HG03575 (cell line): ENCODE results near the gene MCEE.
A peak's percentile ranks its signal among the peaks of the same experiment; 100 is the strongest.
"Not testable (repeated sequence)": the region's sequence is repeated elsewhere in the genome, so short reads cannot be mapped to it uniquely, and the experiment has no call there.

Source experiments
- ATAC-seq: cut with Tn5 transposase; IDR thresholded peaks from one replicate; pipeline ENCODE4 v1.9.1; 2021; ENCODE audit not compliant: unreplicated experiment, insufficient number of reproducible peaks, low FRiP score; ENCODE audit errors: extremely low read depth

Gene MCEE

DNA sequence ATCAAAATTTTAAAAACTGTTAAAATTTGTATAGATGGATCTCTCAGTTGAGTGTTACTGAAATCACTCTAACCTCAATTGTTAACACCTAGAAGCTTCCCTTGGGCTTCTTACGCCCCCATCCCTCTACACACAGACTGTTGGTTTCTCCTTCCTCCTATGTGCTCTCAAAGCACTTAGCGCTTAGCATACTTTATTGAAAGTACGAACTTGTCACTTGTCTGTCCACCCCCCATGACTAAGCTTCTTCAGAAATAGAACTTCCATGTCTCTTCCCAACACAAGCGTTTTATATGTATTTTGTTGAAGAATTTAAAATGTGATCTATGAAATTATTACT, 846 bp upstream of the MCEE start:
- ATAC-seq = no peak

- ATAC-seq = peak; percentile 35
These were observed 202 bp downstream of the MCEE start for GRCh38 chr2:71129902-71130151.

- ATAC-seq = no peak
These were observed 721 bp downstream of the MCEE start for GRCh38 chr2:71129114-71129901.

- no peak for ATAC-seq
These were observed 3.1 kb downstream of the MCEE start for GRCh38 chr2:71126957-71127356.

DNA sequence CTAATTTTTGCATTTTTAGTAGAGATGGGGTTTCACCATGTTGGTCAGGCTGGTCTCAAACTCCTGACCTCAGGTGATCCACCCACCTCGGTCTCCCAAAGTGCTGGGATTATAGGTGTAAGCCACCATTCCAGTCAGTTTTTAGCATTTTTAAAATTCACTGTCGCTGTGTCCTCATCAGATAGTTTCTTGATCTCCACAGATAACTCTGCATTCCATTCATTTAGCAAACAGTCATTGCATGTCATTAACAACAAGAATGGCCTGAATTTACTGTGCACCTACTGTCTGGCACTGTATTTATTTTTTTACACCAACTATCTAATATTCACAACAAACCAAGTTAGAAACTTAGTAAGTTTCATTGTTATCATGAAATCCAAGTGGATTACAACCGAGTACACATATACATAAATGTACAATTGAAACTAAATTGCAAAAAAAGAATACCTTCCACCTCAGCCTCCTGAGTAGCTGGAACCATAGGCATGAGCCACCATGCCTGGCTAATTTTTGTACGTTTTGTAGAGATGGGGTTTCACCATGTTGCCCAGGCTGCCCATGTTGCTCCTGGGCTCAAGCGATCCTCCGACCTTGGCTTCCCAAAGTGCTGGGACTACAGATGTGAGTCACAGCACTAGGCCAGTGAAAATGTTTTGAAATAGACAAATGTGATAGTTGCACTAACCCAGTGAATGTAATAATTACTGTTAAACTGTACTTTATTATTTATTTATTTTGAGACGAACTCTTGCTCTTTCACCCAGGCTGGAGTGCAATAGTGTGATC, 4.3 kb downstream of the MCEE start:
- ATAC-seq = no peak

- ATAC-seq = no peak
These were observed 7.4 kb downstream of the MCEE start for GRCh38 chr2:71122387-71123298.

DNA sequence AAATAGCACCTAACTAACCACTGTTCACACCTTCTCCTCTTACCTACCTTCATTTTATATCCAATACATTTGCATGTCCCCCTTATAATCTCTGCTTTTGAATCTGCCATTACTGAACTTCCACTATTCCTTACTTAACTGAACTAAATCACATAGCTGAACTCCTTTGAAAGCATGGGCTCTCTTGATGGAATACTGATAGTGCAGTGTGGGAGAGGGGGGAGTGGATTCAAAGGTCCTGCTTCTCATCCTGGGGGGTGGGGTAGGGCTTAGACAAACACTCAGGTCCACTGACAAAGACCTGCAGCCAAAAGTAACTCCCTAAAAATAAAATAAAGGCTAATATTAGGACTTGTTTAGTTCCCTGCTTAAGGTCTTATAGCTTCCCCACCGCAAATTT, 8.6 kb downstream of the MCEE start:
- no peak for ATAC-seq

GRCh38 chr2:71120195-71120594, 9.8 kb downstream of the MCEE start:
- no peak for ATAC-seq

- ATAC-seq = no peak
These were observed 13.0 kb downstream of the MCEE start for GRCh38 chr2:71117063-71117462.

- no peak for ATAC-seq
These were observed 16.2 kb downstream of the MCEE start for GRCh38 chr2:71113843-71114242.

- ATAC-seq = no peak
These were observed 21.9 kb downstream of the MCEE start for GRCh38 chr2:71108091-71108490.

- not testable (repeated sequence) for ATAC-seq
These were observed 23.6 kb downstream of the MCEE start for GRCh38 chr2:71106463-71106862.

DNA sequence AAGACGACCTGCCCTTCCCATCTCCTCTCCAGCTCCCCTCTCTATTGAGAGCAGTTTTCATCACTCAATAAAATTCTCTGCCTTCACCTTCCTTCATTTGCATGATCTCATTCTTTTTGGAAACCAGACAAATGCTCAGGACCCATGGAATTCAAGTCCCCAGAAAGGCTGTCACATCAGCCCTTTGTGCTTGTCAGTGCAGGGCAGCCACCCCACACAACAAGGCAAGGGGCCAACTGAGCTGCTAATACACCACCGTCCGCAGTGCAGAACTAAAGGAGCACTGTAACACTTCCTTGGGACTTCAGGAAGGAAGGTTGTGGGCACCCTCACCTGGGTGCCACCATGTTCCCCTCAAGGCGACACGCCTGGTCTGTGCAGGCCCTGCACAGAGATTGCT, 26.2 kb downstream of the MCEE start:
- ATAC-seq = no peak

- ATAC-seq = no peak
These were observed 26.9 kb downstream of the MCEE start for GRCh38 chr2:71102981-71103681.

GRCh38 chr2:71101656-71102055, 28.4 kb downstream of the MCEE start:
- ATAC-seq = no peak

DNA sequence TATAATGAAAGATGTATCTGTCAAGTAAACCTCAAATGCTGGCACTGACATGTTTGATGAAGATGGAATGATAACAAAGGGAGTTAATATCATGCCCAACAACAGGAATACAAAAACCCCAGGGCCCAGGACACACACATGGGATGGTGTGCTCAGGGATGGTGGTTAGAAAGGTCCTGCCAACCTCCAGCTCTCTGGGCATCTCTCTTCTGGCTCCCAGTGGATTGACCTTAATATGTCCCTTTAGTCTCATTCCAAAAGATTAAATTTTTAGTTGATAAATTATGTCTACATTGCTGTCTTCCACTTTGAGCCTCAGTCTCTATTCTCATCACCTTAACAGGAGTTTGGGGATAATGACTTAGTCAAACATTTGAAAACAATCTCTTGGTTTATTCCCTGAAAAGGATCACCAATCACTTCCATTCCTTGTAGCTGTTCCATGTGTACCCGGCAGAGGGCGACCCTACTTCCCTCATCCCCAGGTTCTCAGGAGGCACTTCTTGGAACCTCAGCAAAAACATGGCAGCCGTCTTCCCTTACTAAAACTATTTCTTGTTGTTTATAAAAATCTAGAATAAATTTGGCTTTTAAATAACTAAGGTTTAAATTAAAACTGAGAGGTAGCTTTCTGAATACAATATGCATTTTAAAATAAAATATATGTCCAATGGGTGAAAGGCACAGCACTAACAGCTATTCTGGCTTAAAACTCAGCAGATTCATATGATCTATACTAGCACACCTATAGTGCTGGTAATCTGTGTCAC, 29.6 kb downstream of the MCEE start:
- no peak for ATAC-seq

GRCh38 chr2:71092491-71093260, 37.4 kb downstream of the MCEE start:
- not testable (repeated sequence) for ATAC-seq

DNA sequence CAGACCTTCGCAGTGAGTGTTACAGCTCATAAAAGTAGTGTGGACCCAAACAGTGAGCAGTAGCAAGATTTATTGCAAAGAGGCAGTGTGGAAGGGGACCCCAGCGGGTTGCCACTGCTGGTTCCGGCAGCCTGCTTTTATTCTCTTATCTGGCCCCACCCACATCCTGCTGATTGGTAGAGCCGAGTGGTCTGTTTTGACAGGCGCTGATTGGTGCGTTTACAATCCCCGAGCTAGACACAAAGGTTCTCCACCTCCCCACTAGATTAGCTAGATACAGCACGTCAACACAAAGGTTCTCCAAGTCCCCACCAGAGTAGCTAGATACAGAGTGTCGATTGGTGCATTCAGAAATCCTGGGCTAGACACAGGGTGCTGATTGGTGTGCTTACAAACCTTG, 38.2 kb downstream of the MCEE start:
- not testable (repeated sequence) for ATAC-seq
